Right renal cortex interstitium (tissue), 3 donors: ENCODE data around the gene SLC7A5. TPM values are rescaled to one million over a fixed set of nuclear protein-coding genes. Genes with fewer than 3 reads are reported as not detected.
"Not testable (repeated sequence)": the region's sequence is repeated elsewhere in the genome, so short reads cannot be mapped to it uniquely, and the experiment has no call there.

Experiments
- DNase-seq, 3 donors: peaks; one replicate each; pipeline ENCODE4 v3.0.0-alpha.2; 2013; ENCODE audit warnings: low read depth in 3 of 3, low spot score in 2 of 3
- polyA plus RNA-seq, 3 donors: library from polyadenylated mRNA; unstranded; fragments of 120-200 nt; gene quantifications; one replicate each; pipeline ENCODE4 v1.2.1, GENCODE V29; 2013; ENCODE audit not compliant: insufficient read length in 3 of 3

SLC7A5 gene
- polyA plus RNA-seq, 3 donors, result 2.8 to 4.3 (median 4.1) TPM

GRCh38 chr16:87862597-87863326 is 6.5 kb downstream of the SLC7A5 start:
- DNase-seq, result not testable (repeated sequence)

- not testable (repeated sequence) for DNase-seq
These were observed 7.8 kb downstream of the SLC7A5 start for GRCh38 chr16:87861300-87862099.

GRCh38 chr16:87860553-87861299 is 8.6 kb downstream of the SLC7A5 start:
- DNase-seq, result no peak

- DNase-seq, result not testable (repeated sequence)
These were observed 10.9 kb downstream of the SLC7A5 start for GRCh38 chr16:87858151-87858993.

GRCh38 chr16:87856791-87857228 is 12.5 kb downstream of the SLC7A5 start:
- DNase-seq, result no peak

- DNase-seq, result no peak
These were observed 13.2 kb downstream of the SLC7A5 start for GRCh38 chr16:87855852-87856715.

GRCh38 chr16:87854907-87855683 is 14.2 kb downstream of the SLC7A5 start:
- DNase-seq, result no peak

- DNase-seq, result no peak
These were observed 15.0 kb downstream of the SLC7A5 start for GRCh38 chr16:87854053-87854906.

- peak in 1 of 3 donors; percentile 55 for DNase-seq
These were observed 15.8 kb downstream of the SLC7A5 start for GRCh38 chr16:87853411-87854052.

- DNase-seq, result no peak
These were observed 17.7 kb downstream of the SLC7A5 start for GRCh38 chr16:87851601-87852000.

- no peak for DNase-seq
These were observed 18.1 kb downstream of the SLC7A5 start for GRCh38 chr16:87851141-87851587.

GRCh38 chr16:87850009-87851006 is 19.0 kb downstream of the SLC7A5 start:
- no peak for DNase-seq

- no peak for DNase-seq
These were observed 19.8 kb downstream of the SLC7A5 start for GRCh38 chr16:87849419-87850008.

GRCh38 chr16:87848676-87849345 is 20.5 kb downstream of the SLC7A5 start:
- DNase-seq, result no peak
